Esophagus muscularis mucosa (tissue), 4 donors: ENCODE measurements around the gene SOCS3.

Experiments used
- EP300 ChIP-seq: sonication (generic); formaldehyde crosslinking; IDR thresholded peaks from one replicate; pipeline ENCODE4 v1.6.1; 2017; ENCODE audit warnings: antibody characterized with exemption
- POLR2A ChIP-seq: fragments of 450-650 bp; IDR thresholded peaks from one replicate; pipeline ENCODE4 v1.6.1; 2017; ENCODE audit warnings: antibody characterized with exemption, moderate library complexity, mild to moderate bottlenecking, low read depth
- TF ChIP-seq, protein P1 (sequence below), 3 experiments: fragments of 200-600 bp in 2 of 3; fragments of 450-650 bp in 1 of 3; sonication (generic) in 2 of 3; IDR thresholded peaks; one replicate each; pipeline ENCODE4 v1.5.1; 2017 to 2019; ENCODE audit warnings: antibody characterized with exemption in 3 of 3, mild to moderate bottlenecking in 2 of 3, moderate library complexity in 1 of 3

DNA sequence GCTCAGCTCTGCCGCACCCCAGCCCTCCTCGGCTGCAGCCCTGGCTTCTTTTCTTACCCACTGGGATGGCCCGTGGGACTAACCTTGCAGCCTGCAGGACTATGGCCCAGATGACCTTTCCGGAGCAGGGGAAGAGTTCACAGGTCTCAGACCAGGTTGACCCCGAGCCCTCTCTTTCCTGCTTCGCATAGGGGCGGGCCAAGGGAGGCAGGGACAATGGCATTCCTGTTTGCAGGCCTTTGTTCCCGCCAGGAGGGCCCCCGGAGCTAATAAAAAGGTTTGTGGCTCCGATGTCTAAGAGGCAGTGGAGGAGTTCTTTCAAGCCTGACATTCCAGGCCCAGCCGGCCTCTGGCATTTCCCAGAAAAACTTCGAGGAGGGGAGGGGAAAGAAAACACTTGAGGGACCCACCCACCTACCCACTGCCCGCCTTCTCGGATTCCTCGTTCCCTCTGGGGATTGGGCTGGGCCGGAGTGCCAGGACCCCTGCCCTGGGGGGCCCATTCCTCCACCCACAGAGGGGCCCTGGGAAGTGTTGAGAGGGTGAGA lies 5.8 kb upstream of the SOCS3 start:
- TF ChIP-seq, protein P1, sequence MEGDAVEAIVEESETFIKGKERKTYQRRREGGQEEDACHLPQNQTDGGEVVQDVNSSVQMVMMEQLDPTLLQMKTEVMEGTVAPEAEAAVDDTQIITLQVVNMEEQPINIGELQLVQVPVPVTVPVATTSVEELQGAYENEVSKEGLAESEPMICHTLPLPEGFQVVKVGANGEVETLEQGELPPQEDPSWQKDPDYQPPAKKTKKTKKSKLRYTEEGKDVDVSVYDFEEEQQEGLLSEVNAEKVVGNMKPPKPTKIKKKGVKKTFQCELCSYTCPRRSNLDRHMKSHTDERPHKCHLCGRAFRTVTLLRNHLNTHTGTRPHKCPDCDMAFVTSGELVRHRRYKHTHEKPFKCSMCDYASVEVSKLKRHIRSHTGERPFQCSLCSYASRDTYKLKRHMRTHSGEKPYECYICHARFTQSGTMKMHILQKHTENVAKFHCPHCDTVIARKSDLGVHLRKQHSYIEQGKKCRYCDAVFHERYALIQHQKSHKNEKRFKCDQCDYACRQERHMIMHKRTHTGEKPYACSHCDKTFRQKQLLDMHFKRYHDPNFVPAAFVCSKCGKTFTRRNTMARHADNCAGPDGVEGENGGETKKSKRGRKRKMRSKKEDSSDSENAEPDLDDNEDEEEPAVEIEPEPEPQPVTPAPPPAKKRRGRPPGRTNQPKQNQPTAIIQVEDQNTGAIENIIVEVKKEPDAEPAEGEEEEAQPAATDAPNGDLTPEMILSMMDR (IDR thresholded peaks at IDR 0.05) = no peak
- TF ChIP-seq POLR2A (no peak), EP300 (no peak)
